Activated CD4-positive, CD25-positive, alpha-beta regulatory T cell treated with anti-CD3 and anti-CD28 coated beads, Interleukin-2, amount 50 U/mL, for 72 hours (primary cell): ENCODE data around the gene TTC1.
"Not testable (repeated sequence)": the region's sequence is repeated elsewhere in the genome, so short reads cannot be mapped to it uniquely, and the experiment has no call there.

Source experiments
- DNase-seq: peaks from one replicate; pipeline ENCODE4 v3.0.0; 2021

The TTC1 gene

GRCh38 chr5:160008877-160009590, at the start of gene TTC1:
Gene TTC1, plus strand, starts transcription at chr5:160009139. Its CDS starts 1,390 bp downstream, at chr5:160010529.
- peak; percentile 77 for DNase-seq

- no peak for DNase-seq
These were observed 47.5 kb upstream of the TTC1 start for GRCh38 chr5:159961176-159962160.

GRCh38 chr5:159962214-159962613, 46.7 kb upstream of the TTC1 start:
- DNase-seq, result no peak

GRCh38 chr5:159963935-159964334, 45.0 kb upstream of the TTC1 start:
- DNase-seq, result no peak

GRCh38 chr5:159965031-159965837, 43.7 kb upstream of the TTC1 start:
- no peak for DNase-seq

GRCh38 chr5:159965838-159966128, 43.2 kb upstream of the TTC1 start:
- DNase-seq, result not testable (repeated sequence)

GRCh38 chr5:159969966-159970365, 39.0 kb upstream of the TTC1 start:
- no peak for DNase-seq

- no peak for DNase-seq
These were observed 37.9 kb upstream of the TTC1 start for GRCh38 chr5:159971038-159971437.

- no peak for DNase-seq
These were observed 37.4 kb upstream of the TTC1 start for GRCh38 chr5:159971514-159971913.

- DNase-seq, result no peak
These were observed 36.9 kb upstream of the TTC1 start for GRCh38 chr5:159971931-159972461.

- DNase-seq, result no peak
These were observed 36.2 kb upstream of the TTC1 start for GRCh38 chr5:159972538-159973362.

- no peak for DNase-seq
These were observed 33.4 kb upstream of the TTC1 start for GRCh38 chr5:159975462-159976019.

GRCh38 chr5:159976921-159977320, 32.0 kb upstream of the TTC1 start:
- DNase-seq, result no peak

- no peak for DNase-seq
These were observed 30.6 kb upstream of the TTC1 start for GRCh38 chr5:159978358-159978757.

- DNase-seq, result no peak
These were observed 26.3 kb upstream of the TTC1 start for GRCh38 chr5:159982421-159983173.

GRCh38 chr5:159987031-159987674, 21.8 kb upstream of the TTC1 start:
- DNase-seq, result peak; percentile 67

- no peak for DNase-seq
These were observed 18.4 kb upstream of the TTC1 start for GRCh38 chr5:159990506-159990905.

- DNase-seq, result no peak
These were observed 16.4 kb upstream of the TTC1 start for GRCh38 chr5:159992566-159992965.

GRCh38 chr5:159993194-159993593, 15.7 kb upstream of the TTC1 start:
- DNase-seq, result no peak

- DNase-seq, result no peak
These were observed 13.0 kb upstream of the TTC1 start for GRCh38 chr5:159995907-159996306.
